ENCODE results near the gene MBTPS1. TPM values are rescaled to one million over a fixed set of nuclear protein-coding genes. Genes with fewer than 3 reads are reported as not detected.

MBTPS1 gene
- total and polyA plus RNA-seq, 7 donors: 13.6 to 83.6 (median 69.3) TPM

- Histone ChIP-seq H3K36me3 (peaks cover 0 to 4% (median 0%) of the 10 kb centered on the region in 4 donors), H3K27me3 (peaks cover 0 to 5% (median 0%) of the 10 kb centered on the region in 3 donors), H3K4me3 (no peak overlapping the region), H3K4me1 (no peaks in the 10 kb centered on the region), H3K27ac (no peak overlapping the region), H3K9me3 (no peaks in the 10 kb centered on the region)
- 23 to 45% methylated on average over 18 of the region's 18 CpGs for WGBS, 2 donors
- intact Hi-C loops (cut with DNase I): no loop called here
- TF ChIP-seq EP300 (IDR thresholded peaks at IDR 0.05) (no peak), CTCF (IDR thresholded peaks at IDR 0.05) (no peak), POLR2AphosphoS5 (IDR thresholded peaks at IDR 0.05) (no peak), POLR2A (IDR thresholded peaks at IDR 0.05) (no peak)
- no peak for DNase-seq
Observed at GRCh38 chr16:84043486-84044117, 73.1 kb downstream of the MBTPS1 start.

GRCh38 chr16:84042879-84043485 is 73.8 kb downstream of the MBTPS1 start:
- no peak for TF ChIP-seq POLR2A (IDR thresholded peaks at IDR 0.05)
- TF ChIP-seq CTCF (IDR thresholded peaks at IDR 0.05): no peak
- no peak for TF ChIP-seq POLR2AphosphoS5 (IDR thresholded peaks at IDR 0.05)
- TF ChIP-seq EP300 (IDR thresholded peaks at IDR 0.05): no peak
- DNase-seq: no peak

GRCh38 chr16:84042308-84042878 is 74.3 kb downstream of the MBTPS1 start, which contains the start of gene SLC38A8:
TSS of gene SLC38A8 (minus strand) at chr16:84042795. CDS start at chr16:84042157, 638 bp downstream.
- no peak for DNase-seq
- WGBS, 2 donors: 49 to 63% methylated on average over 9 of the region's 9 CpGs
- Histone ChIP-seq H3K27me3 (peaks cover 0 to 9% (median 0%) of the 10 kb centered on the region in 3 donors), H3K9me3 (no peaks in the 10 kb centered on the region), H3K27ac (no peak within 1 kb of the TSS), H3K4me1 (no peaks in the 10 kb centered on the region), H3K4me3 (no peak within 1 kb of the TSS), H3K36me3 (no peaks in the 10 kb centered on the region)
- intact Hi-C loops (cut with DNase I): no loop called here
- TF ChIP-seq EP300 (IDR thresholded peaks at IDR 0.05) (no peak), CTCF (IDR thresholded peaks at IDR 0.05) (no peak), POLR2AphosphoS5 (IDR thresholded peaks at IDR 0.05) (no peak)

More at GRCh38 chr16:84042879-84043485, 73.8 kb downstream of the MBTPS1 start:
- Histone ChIP-seq H3K27ac (no peak overlapping the region), H3K27me3 (peaks cover 0 to 5% (median 0%) of the 10 kb centered on the region in 3 donors), H3K36me3 (no peaks in the 10 kb centered on the region), H3K9me3 (no peaks in the 10 kb centered on the region), H3K4me1 (no peaks in the 10 kb centered on the region), H3K4me3 (no peak overlapping the region)
- intact Hi-C loops (cut with DNase I): no loop called here
- 21 to 57% methylated on average over 22 of the region's 22 CpGs for WGBS, 2 donors

- TF ChIP-seq POLR2AphosphoS5 (IDR thresholded peaks at IDR 0.05) (no peak), POLR2A (IDR thresholded peaks at IDR 0.05) (no peak), CTCF (IDR thresholded peaks at IDR 0.05) (no peak), EP300 (IDR thresholded peaks at IDR 0.05) (no peak)
- no peak for DNase-seq
- Histone ChIP-seq H3K4me3 (no peak overlapping the region), H3K4me1 (no peaks in the 10 kb centered on the region), H3K36me3 (no peaks in the 10 kb centered on the region), H3K9me3 (no peaks in the 10 kb centered on the region), H3K27ac (no peak overlapping the region), H3K27me3 (peaks cover 0 to 13% (median 0%) of the 10 kb centered on the region in 3 donors)
- intact Hi-C loops (cut with DNase I): no loop called here
- 87 to 90% methylated on average over 17 of the region's 17 CpGs for WGBS, 2 donors
Observed at GRCh38 chr16:84041881-84042280, 74.9 kb downstream of the MBTPS1 start.
